NCI-H524 treated with DMSO at 0.1 percent for 48 hours (cell line): ENCODE data around the gene IL21R.
A peak's percentile ranks its signal among the peaks of the same experiment; 100 is the strongest.

ENCODE experiments used
- DNase-seq: peaks from one replicate; lab custom pipeline; 2025; lab: John Stamatoyannopoulos, UW

IL21R gene

DNA sequence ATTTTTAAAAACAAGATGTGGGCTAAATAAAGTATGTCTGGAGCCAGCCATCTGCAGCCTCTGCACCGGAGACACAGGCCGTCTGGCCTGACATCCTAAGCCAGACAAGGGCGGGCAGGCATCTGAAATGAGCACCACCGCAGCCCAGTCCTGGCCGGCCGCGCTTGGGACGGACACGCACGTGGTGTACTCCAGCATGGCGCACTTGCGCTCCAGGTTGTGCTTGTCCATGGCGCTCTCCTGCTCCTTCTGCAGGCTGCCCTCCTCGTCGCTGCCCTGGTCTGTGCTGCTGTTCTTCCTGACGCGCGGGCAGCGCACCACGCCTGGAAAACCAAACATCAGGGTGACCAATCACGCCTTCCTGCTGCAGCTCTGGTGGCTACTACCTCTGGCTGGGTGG is 87.4 kb downstream of the IL21R start:
- DNase-seq, result no peak

DNA sequence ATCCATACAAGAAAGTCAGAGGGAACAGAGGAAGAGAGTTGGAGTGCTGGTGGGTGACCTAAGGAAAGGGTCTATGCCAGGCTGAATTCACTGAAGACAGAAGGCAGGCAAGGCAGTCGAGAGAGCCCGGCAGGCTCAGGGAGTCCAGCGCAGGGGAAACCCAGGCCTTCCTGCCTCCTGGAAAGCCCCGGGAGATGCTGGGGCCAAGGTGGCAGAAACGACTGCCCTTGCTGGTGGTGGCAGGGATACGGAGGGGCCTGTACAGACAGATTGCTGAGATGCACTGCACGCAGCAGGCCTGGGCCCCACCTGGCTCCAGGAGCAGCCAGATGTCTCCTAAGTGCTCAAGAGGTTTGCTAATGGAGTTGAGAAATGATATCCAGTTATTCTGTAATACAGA is 87.9 kb downstream of the IL21R start:
- peak; percentile 88 for DNase-seq

DNA sequence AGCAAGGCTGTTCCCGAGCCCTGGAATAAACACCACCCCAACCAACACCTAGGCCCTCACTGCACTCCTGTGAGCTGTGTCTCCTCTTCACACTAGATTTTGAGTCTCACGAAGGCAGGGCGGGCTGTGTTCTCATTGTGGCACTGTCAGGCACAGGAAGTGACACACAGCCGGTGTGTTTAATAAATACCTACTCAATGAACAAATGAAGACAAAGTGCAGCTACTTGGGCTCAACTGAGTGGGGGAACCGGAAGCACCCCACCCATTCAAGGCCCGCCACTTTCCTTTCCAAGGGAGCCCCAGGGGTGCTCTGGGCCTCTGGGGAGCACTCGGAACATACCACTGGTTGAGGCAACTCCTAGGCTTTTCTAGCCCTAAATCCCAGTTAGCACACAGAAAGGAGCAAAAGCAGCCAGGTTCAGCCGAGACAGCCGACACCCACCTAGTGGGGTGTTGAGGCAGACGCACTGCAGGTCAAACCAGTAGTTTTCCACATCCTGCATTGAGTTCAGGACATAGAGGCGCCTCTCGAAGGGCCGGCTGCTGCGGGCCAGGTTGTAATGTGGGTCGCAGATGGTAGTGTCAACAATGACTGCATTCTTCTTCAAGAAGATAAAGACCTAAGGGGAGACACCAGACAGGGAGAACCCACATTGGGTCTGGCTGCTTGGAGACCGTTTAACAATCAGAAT is 90.1 kb downstream of the IL21R start:
- DNase-seq, result no peak

DNA sequence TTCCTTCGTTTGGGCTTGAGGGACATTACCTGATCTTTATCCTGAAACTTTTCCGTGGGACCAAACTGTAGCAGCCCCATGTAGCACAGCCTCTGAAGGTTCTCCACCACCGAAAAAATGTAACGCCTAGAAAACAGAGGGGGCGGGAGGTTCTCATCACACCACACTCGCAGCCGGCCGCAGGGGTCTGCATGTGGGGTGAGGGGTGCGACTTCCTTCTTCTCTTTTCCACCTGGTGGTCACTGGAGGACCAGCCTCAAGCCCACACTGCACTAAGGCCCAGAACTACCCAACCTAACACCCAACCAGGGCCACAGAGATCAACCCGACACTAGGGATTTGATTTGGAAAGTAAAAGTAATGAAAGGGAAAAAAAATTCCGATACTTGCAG is 90.6 kb downstream of the IL21R start:
- DNase-seq, result no peak

DNA sequence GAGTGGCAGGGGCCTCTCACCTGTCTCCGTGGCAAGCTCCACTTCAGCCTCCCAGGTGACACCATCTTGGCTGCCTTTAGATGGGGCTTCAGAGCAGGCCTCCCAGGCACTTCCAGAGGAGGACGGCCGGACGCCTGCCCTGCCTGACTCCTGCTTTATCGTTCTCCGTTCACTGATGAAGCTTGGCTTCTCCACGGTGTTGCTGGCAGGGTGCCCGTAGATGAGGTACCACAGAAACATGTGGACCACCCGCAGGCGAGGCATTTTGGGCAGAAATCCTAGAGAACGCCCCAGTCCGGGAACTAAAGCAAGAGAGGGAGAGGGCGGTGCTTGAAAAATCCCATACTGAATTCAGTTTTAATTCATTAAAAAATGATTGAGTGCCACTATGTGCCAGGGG is 93.2 kb downstream of the IL21R start:
- DNase-seq, result no peak

DNA sequence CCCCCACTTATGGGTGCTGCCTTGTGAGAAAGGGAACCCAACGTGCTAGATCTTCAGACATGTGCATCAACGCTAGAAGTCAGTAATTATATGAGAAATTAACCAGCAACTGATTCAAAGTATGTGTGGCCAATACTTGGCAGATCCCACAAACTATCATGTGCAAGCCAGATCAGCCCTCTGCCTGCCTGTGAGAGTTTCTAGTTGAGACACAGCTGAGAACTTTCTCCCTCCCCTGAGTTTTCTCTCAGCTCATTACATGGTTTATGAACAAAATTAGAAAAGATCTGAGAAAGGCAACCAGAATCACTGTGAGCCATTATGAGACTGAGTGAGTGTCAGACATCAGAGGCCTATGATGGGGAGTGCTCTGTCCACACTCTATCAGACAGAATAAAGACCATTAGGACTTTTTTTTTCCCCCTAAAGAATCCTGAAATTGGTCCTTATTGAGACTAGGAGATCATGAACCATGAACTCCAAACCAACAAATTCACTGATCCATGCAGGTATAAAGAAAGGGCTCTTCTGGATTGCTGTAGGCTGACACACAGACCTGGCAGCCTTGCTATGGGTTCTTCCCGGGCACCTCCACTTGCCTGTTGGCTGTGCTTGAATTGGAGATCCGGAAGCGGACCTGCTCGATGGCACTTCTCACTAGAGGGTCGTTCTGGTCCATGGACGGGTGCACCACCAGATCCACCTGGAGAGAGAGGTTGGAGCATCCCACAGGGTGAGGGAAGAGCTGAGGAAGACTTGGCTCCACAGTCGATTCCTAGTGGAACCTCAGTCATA is 96.3 kb downstream of the IL21R start:
- no peak for DNase-seq

DNA sequence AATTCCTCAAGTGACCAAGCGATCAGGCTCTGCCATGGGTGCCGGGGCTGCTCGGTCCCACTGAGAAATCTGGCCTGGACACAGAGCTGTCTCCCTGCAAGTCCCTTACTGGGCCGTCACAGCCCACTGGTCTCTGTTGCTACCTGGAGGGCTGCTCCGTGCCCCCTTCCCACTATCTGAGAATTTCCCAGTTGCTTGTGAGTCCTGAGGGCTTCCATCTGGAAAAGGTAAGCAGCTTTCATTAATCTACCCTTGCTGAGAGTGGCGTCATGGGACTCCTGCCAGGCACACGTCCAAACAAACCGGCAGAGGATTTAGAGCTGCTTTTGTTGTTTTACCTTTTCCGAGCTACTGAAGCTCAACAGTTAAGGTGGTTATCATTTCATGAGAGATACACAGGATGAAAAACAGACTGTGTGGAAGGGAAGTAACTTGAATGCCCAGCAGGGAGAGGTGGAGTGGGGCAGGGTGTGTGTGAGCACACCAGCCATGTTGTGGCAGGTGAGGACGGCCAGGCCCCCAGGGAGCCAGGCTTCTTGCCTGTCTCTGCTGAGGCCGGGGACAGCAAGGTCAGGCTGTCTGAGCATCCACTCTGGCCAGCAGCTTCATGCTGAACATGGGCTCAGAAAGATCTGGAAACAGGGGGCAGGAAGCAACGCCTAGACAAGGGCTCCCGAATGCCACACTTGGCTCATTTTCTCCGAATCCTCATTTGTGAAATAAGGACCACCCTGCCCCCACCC is 97.1 kb downstream of the IL21R start:
- DNase-seq, result no peak

DNA sequence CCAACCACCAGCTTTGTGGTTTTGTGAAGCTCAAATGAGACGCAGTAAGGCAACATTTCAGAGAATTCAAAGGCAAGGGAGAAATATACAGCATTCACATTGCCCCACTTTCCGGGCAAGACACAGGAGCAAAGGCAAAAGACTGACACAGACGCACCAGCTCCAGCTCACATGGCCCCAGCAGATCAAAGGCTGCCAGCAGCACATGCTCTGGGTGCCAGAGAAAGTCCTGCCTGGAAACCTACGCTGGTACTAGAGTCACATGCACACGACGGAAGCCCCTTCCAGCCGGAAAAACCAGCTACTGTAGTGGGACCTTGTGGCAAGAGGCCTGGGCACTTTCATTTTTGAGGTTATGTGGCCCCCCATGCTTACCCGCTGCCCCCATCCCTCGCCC is 97.7 kb downstream of the IL21R start:
- DNase-seq, result no peak

DNA sequence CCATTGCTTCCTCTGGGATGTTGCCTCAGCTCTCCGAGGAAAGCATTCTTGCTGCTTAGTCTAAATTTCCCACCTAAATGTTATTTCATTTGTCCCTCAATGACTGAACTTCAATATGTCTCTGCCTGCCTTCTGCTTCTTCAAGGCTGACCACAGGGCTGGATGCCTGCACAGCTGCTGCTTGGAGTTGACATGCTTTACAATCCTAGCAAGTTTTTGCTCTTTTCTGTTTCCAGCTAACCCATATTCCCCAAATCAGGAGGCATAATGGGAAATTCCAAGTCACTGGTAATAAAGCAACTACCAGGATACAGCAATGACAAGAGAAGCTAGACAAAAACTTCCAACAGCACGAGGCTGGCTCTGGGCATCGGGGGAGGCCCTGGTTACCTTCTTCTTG is 98.8 kb downstream of the IL21R start:
- no peak for DNase-seq
